Measurements from ENCODE around the gene CADPS2.

The CADPS2 gene

GRCh38 chr7:122746948-122747347, 139.3 kb downstream of the CADPS2 start:
- H3K27ac ChIP-seq = no peak overlapping the region
- TF ChIP-seq CTCF (IDR thresholded peaks at IDR 0.05; ENCODE audit: low read depth, low read length, missing control alignments) = no peak
- DNase-seq = no peak
- in situ Hi-C loops (cut with HindIII; ENCODE audit: low pct_ligation_motif_present, low sequenced_read_pairs) = no loop called here
- no peaks in the 10 kb centered on the region for H3K27me3 ChIP-seq (replicated peaks)
- H3K4me3 ChIP-seq (ENCODE audit: low read depth, low read length) = no peak overlapping the region
- H3K36me3 ChIP-seq (replicated peaks) = no peaks in the 10 kb centered on the region

- DNase-seq = no peak
Observed at GRCh38 chr7:122743211-122743610, 143.0 kb downstream of the CADPS2 start.

GRCh38 chr7:122738947-122739346, 147.3 kb downstream of the CADPS2 start:
- TF ChIP-seq CTCF (IDR thresholded peaks at IDR 0.05; ENCODE audit: low read depth, low read length, missing control alignments) = no peak
- Histone ChIP-seq H3K27me3 (replicated peaks) (no peaks in the 10 kb centered on the region), H3K27ac (no peak overlapping the region), H3K36me3 (replicated peaks) (no peaks in the 10 kb centered on the region), H3K4me3 (ENCODE audit: low read depth, low read length) (no peak overlapping the region)
- in situ Hi-C loops (cut with HindIII; ENCODE audit: low pct_ligation_motif_present, low sequenced_read_pairs) = no loop called here
- no peak for DNase-seq

More at GRCh38 chr7:122743211-122743610, 143.0 kb downstream of the CADPS2 start:
- no peaks in the 10 kb centered on the region for H3K27me3 ChIP-seq (replicated peaks)
- no peak overlapping the region for H3K4me3 ChIP-seq (ENCODE audit: low read depth, low read length)
- TF ChIP-seq CTCF (IDR thresholded peaks at IDR 0.05; ENCODE audit: low read depth, low read length, missing control alignments) = no peak
- H3K36me3 ChIP-seq (replicated peaks) = no peaks in the 10 kb centered on the region
- in situ Hi-C loops (cut with HindIII; ENCODE audit: low pct_ligation_motif_present, low sequenced_read_pairs) = no loop called here
- H3K27ac ChIP-seq = no peak overlapping the region

- in situ Hi-C loops (cut with HindIII; ENCODE audit: low pct_ligation_motif_present, low sequenced_read_pairs) = no loop called here
- H3K4me3 ChIP-seq (ENCODE audit: low read depth, low read length) = no peak overlapping the region
Observed at GRCh38 chr7:122736183-122736582, 150.1 kb downstream of the CADPS2 start.

GRCh38 chr7:122727759-122728158, 158.5 kb downstream of the CADPS2 start:
- no peaks in the 10 kb centered on the region for H3K27me3 ChIP-seq (replicated peaks)
- no peak overlapping the region for H3K4me3 ChIP-seq (ENCODE audit: low read depth, low read length)
- H3K27ac ChIP-seq = no peak overlapping the region
- no peak for TF ChIP-seq CTCF (IDR thresholded peaks at IDR 0.05; ENCODE audit: low read depth, low read length, missing control alignments)
- no peak for DNase-seq
- in situ Hi-C loops (cut with HindIII; ENCODE audit: low pct_ligation_motif_present, low sequenced_read_pairs) = no loop called here
- H3K36me3 ChIP-seq (replicated peaks) = no peaks in the 10 kb centered on the region

More at GRCh38 chr7:122736183-122736582, 150.1 kb downstream of the CADPS2 start:
- H3K36me3 ChIP-seq (replicated peaks) = no peaks in the 10 kb centered on the region
- TF ChIP-seq CTCF (IDR thresholded peaks at IDR 0.05; ENCODE audit: low read depth, low read length, missing control alignments) = no peak
- no peak for DNase-seq
- no peaks in the 10 kb centered on the region for H3K27me3 ChIP-seq (replicated peaks)
- H3K27ac ChIP-seq = no peak overlapping the region

- Histone ChIP-seq H3K36me3 (replicated peaks) (no peaks in the 10 kb centered on the region), H3K4me3 (ENCODE audit: low read depth, low read length) (no peak overlapping the region), H3K27me3 (replicated peaks) (no peaks in the 10 kb centered on the region), H3K27ac (no peak overlapping the region)
- in situ Hi-C loops (cut with HindIII; ENCODE audit: low pct_ligation_motif_present, low sequenced_read_pairs) = no loop called here
- TF ChIP-seq CTCF (IDR thresholded peaks at IDR 0.05; ENCODE audit: low read depth, low read length, missing control alignments) = no peak
- DNase-seq = no peak
Observed at GRCh38 chr7:122727354-122727753, 158.9 kb downstream of the CADPS2 start.

All from brain microvascular endothelial cell (primary cell).